HG03575 (cell line): ENCODE measurements around the gene POLR2H.
"Not testable (repeated sequence)": the region's sequence is repeated elsewhere in the genome, so short reads cannot be mapped to it uniquely, and the experiment has no call there.

Experiments
- ATAC-seq: cut with Tn5 transposase; IDR thresholded peaks from one replicate; pipeline ENCODE4 v1.9.1; 2021; ENCODE audit not compliant: unreplicated experiment, insufficient number of reproducible peaks, low FRiP score; ENCODE audit errors: extremely low read depth

The POLR2H gene

DNA sequence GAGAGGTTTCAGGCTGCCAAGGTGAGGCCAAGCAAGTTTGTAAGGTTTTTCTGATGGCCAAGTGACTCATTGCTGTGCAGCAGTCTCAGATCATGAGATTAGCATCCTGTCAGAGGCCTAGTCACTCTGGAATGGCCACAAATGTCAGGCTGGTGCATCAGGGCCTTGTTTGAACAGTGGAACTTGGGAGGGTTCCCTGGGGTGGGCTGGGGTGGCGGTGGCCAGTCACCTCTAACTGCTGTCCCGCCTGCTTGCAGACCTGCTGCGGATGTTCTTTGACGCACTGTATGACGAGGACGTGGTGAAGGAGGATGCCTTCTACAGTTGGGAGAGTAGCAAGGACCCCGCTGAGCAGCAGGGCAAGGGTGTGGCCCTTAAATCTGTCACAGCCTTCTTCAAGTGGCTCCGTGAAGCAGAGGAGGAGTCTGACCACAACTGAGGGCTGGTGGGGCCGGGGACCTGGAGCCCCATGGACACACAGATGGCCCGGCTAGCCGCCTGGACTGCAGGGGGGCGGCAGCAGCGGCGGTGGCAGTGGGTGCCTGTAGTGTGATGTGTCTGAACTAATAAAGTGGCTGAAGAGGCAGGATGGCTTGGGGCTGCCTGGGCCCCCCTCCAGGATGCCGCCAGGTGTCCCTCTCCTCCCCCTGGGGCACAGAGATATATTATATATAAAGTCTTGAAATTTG is 26.9 kb upstream of the POLR2H start:
- no peak for ATAC-seq

- ATAC-seq: no peak
Observed at GRCh38 chr3:184335291-184335660, 26.2 kb upstream of the POLR2H start.

- ATAC-seq: no peak
Observed at GRCh38 chr3:184335661-184336546, 25.6 kb upstream of the POLR2H start.

- no peak for ATAC-seq
Observed at GRCh38 chr3:184336547-184337398, 24.7 kb upstream of the POLR2H start.

- ATAC-seq: no peak
Observed at GRCh38 chr3:184337399-184337714, 24.2 kb upstream of the POLR2H start, which contains the start of gene FAM131A. Gene FAM131A, plus strand, starts transcription at chr3:184337600. Its CDS starts 31 bp downstream, at chr3:184337631.

DNA sequence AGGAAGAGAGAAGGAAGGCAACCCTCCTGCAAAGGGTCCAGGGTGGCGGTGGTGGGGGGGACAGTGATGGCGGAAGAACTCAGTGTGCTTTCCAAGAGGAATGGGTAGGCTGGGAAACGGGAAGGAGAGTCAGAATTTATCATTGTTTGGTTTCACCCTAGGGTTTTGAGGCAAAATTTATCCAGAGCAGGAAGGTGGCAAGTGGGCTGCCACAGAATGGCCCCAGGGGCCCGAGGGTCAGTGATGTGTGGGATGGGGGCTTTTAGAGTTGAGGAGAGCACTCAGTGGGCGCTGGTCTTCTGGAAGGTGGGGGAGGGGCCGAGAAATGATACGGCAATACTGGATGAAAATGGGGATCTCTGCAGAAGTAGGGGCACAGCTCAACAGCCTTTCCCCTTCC is 23.5 kb upstream of the POLR2H start:
- no peak for ATAC-seq

DNA sequence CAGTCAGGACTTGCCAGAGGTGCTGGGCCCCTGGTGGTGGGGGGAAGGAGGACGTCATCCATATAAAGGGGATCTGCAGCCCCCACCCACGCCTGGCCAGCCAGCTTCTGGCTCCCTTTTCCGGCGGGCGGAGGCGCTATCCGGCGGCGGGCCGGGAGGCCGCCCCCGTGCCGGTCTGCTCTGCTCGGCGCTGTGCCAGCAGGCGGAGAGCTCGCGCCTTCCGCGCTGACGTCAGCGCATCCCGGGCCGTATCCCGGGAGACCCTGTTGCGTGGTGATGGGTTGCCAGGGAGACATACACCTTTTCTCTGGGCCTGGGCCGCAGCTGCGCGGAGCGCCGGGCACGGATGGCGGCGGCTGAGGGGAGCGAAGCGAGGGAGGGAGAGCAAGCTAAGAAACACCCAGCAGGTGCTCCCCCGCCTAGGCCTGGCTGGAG is 23.0 kb upstream of the POLR2H start:
- ATAC-seq: no peak

DNA sequence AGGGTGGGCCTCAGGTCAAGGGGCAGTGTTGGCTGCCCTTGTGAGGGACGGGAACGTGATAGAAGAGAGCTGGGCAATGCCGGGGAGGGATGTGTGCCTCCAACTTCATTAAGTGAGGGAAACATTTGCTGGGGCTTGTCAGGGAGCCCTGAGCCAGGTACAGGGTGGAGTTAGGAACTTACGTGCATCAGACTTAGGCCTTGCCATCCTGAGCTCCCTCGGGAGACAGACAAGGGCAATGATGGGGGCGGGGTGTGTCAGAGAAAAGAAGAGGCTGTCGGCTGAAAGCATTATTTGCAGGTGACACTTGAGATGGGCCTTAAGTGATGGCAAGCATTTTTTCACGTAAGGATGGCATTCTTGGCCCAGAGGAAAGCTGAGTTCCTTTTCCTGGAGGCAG is 22.5 kb upstream of the POLR2H start:
- ATAC-seq: no peak

GRCh38 chr3:184339451-184340135 is 21.9 kb upstream of the POLR2H start:
- not testable (repeated sequence) for ATAC-seq

GRCh38 chr3:184341925-184342324 is 19.6 kb upstream of the POLR2H start:
- no peak for ATAC-seq

DNA sequence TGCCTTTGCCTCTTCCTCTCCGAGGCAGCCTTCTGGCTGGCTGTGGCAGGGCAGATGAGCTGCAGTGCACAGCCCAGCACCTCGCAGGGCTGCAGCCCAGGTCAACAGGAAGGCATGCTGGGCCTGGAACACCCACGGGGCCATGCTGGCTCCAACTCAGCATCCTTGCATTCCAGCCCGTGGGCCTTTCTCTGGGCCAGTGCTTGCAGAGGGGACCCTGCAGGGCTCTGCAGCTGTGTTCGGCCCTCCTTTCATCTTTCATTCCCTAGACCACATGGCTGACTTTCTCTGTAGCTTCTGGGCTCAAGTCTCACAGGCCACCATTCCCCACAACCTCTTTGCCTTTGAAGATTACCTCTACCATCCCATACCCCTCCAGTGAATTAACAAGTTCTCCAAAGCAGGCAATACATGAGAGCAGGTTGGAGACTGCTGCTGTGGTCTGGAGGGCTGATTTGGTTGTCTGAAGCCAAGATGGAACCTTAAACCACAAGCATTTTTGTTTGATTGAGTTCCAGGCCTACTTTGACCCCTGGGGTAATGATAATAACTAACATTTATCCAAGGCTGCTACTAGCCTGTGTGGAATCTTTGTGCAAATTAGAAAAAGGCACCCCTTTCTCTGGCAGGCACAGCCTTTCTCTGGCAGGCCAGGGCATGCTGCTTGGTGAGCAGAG is 18.2 kb upstream of the POLR2H start:
- ATAC-seq: no peak

GRCh38 chr3:184344579-184345316 is 16.8 kb upstream of the POLR2H start:
- no peak for ATAC-seq

DNA sequence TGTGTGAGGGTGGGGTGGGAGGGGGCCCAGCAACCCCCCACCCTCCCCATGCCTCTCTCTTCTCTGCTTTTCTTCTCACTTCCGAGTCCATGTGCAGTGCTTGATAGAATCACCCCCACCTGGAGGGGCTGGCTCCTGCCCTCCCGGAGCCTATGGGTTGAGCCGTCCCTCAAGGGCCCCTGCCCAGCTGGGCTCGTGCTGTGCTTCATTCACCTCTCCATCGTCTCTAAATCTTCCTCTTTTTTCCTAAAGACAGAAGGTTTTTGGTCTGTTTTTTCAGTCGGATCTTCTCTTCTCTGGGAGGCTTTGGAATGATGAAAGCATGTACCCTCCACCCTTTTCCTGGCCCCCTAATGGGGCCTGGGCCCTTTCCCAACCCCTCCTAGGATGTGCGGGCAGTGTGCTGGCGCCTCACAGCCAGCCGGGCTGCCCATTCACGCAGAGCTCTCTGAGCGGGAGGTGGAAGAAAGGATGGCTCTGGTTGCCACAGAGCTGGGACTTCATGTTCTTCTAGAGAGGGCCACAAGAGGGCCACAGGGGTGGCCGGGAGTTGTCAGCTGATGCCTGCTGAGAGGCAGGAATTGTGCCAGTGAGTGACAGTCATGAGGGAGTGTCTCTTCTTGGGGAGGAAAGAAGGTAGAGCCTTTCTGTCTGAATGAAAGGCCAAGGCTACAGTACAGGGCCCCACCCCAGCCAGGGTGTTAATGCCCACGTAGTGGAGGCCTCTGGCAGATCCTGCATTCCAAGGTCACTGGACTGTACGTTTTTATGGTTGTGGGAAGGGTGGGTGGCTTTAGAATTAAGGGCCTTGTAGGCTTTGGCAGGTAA is 16.0 kb upstream of the POLR2H start:
- ATAC-seq: no peak

DNA sequence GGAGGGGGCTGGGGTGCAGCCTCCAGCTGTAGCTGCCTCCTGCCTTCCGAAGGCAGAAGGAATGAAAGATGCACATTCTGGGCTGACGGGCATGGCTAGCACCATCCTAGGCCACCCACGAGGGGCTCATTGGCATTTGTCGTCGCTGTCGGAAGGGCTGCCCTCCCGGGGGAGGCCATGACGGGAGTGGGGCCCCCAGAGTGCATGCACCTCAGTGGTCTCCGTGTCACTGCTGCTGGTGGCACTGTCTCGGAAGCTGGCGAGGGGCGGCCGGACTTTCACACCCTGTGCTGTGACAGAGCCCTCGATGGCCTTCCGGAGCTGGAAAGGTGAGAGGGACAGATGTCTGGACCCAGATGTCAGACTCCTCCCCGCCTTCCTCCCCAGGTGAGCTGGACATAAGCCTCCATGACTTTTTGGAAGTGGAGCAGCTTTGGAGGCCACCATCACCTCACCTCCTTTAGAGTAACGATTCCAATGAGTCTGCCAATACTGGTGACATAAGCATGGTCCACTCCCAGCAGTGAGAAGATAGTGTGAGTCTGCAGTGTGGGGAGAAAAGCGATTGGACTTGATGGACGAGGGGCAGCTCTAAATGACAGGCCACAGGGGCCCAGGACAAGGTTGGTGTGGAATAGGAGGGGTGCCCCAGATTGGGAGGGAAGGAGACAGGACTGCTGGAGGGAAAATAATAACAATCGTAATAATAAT is 14.9 kb upstream of the POLR2H start:
- ATAC-seq: no peak

DNA sequence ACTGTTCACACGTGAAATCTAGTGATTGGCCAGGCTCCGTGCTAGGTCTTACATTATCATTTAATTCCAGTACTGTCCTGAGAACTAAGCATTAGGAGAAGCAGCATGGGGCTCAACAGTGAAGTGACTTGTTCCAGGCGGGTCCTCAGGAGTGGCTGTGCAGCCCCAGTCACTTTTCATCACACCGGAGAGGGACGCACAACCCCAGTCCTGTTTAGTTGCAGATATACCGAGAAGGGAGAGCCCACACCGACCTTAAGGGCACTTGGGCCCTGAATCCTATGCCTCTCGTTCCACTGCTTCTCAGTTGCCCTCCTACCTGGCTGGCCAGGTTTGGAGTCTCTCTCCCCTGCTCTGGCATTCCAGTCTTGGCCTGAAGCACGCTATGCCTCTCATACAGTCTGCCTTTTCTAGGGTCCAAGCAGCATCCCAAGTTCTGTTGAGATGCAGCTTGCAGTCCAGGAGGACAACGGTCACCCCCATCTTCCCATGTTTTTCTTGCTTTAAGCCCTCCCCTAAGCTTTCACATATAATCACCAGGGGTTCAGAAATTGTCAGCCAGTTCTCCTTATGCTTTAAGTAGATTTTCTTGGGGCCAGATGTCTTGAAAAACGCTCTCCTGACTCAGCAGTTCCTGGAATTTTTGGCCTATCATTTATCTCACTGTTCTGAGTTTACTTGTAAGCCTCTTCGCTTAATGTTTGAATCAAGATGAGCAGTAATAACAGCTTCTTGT is 14.0 kb upstream of the POLR2H start:
- ATAC-seq: no peak

DNA sequence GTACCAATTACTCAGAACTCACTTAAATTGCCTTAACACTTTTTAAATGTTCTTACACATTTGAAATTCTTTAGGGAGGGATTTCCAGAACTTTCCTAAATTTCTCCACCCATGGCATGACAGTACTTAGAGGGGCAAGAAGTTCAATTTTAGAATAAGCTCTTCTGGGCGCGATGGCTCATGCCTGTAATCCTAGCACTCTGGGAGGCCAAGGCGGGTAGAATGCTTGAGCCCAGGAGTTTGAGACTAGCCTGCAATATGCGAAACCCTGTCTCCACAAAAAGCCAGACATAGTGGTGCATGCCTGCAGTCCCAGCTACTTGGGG is 13.5 kb upstream of the POLR2H start:
- no peak for ATAC-seq
